A673 (cell line): Measurements from ENCODE around the gene BSN.

Experiments
- CTCF ChIP-seq: fragments of 300-800, 200-600 bp; sonication (generic); conservative IDR thresholded peaks from 2 replicates; pipeline ENCODE4 v1.5.1; 2017; ENCODE audit warnings: low read depth, mild to moderate bottlenecking, antibody characterized with exemption, low read length, moderate library complexity, mixed read lengths
- EZH2 ChIP-seq: fragments of 200-600 bp; sonication (generic); IDR thresholded peaks from 2 replicates; pipeline ENCODE4 v1.6.1; 2017; ENCODE audit warnings: borderline replicate concordance, low read depth, mild to moderate bottlenecking, mixed read lengths, antibody characterized with exemption, low read length; ENCODE audit not compliant: poor library complexity, severe bottlenecking

- no peak for TF ChIP-seq CTCF
- TF ChIP-seq EZH2, result no peak
Measured at GRCh38 chr3:49536875-49537533, 17.3 kb upstream of the BSN start.
